Measurements from ENCODE around the gene ZNF444. TPM values are rescaled to one million over a fixed set of nuclear protein-coding genes. Genes with fewer than 3 reads are reported as not detected.

The ZNF444 gene
- total RNA-seq, 4 donors from 2014 or later = 5.3 to 38.9 (median 21.0) TPM

DNA sequence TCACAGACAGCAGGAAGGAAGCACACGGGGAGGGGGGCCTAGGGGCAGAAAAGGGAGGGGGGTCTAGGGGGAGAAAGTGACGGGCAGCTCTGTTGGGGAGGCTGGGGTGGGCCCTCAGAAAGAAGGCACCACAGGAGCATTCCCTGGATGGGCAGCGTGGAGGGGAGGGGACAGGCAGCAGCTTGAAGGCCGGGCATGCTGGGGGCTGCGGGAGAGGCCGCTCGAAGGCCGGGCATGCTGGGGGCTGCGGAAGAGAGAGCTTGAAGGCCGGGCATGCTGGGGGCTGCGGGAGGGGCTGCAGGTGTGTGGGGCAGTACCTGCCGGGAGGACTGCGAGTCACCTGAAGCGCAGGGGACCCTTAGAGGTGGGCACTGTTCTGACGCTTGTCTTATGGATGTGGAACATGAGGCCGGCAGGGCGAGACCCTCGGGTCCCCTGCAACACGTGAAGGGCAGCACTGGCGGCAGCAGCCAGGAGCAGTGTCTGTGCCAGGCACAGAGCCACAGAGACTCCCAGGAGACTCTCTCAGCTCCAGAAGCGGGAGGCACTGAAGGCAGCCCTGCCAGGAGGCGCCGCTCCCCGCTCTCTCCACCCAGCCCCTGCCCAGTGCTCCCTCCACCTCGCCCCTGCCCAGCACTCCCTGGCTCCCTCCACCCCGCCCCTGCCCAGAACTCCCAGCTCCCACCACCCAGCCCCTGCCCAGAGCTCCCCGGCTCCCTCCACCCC lies 33.3 kb upstream of the ZNF444 start:
- intact Hi-C loops (cut with DNase I; ENCODE audit: low total_unique reads) = no loop called here
- DNase-seq = no peak
- TF ChIP-seq, protein P1, sequence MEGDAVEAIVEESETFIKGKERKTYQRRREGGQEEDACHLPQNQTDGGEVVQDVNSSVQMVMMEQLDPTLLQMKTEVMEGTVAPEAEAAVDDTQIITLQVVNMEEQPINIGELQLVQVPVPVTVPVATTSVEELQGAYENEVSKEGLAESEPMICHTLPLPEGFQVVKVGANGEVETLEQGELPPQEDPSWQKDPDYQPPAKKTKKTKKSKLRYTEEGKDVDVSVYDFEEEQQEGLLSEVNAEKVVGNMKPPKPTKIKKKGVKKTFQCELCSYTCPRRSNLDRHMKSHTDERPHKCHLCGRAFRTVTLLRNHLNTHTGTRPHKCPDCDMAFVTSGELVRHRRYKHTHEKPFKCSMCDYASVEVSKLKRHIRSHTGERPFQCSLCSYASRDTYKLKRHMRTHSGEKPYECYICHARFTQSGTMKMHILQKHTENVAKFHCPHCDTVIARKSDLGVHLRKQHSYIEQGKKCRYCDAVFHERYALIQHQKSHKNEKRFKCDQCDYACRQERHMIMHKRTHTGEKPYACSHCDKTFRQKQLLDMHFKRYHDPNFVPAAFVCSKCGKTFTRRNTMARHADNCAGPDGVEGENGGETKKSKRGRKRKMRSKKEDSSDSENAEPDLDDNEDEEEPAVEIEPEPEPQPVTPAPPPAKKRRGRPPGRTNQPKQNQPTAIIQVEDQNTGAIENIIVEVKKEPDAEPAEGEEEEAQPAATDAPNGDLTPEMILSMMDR (IDR thresholded peaks at IDR 0.05) = no peak
- no peak for TF ChIP-seq POLR2A (IDR thresholded peaks at IDR 0.05)
- Histone ChIP-seq H3K4me3 (no peak overlapping the region), H3K27me3 (no peaks in the 10 kb centered on the region), H3K27ac (peak overlapping the region; percentile 39 to 47), H3K4me1 (peaks cover 0 to 34% of the 10 kb centered on the region in 2 donors), H3K36me3 (no peaks in the 10 kb centered on the region), H3K9me3 (no peaks in the 10 kb centered on the region)

DNA sequence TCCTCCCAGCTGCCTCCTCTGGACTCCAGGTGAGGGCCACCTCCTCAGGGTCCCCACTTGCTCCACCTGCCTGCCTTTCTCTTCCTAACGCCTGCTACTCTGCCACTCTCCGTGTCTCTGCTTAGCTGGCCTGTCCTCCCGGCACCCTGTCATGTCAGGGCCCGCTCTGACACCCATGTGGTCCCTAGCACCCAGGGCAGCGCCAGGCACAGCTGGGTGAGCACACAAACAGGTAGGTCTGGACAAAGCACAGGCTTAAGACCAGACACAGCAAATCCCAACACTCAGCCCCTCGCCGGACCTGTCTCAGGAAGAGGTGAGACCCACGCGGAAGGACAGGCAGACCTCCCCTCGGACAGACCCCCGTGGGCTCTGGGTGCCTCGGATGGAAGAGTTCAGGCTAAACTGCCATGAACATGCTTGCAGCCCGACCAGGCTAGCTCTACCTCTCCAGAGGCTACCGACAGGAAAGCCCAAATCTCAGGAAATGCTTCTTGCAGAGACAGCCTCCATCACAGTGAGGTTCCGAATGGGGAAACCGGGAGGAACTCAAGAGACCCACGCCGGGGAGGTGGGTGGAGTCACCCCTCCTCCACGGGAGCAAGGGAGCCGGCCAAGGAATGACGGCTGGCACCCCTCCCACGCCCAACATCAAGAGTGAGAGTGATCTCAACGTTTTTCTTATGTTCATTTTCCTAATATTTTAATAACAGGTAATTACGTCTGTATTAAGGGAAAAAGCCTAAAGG lies 32.5 kb upstream of the ZNF444 start:
- intact Hi-C loops (cut with DNase I; ENCODE audit: low total_unique reads) = no loop called here
- Histone ChIP-seq H3K36me3 (no peaks in the 10 kb centered on the region), H3K4me1 (peaks cover 0 to 37% of the 10 kb centered on the region in 2 donors), H3K4me3 (peak overlapping the region; percentile 3 to 11), H3K9me3 (no peaks in the 10 kb centered on the region), H3K27me3 (no peaks in the 10 kb centered on the region), H3K27ac (peak overlapping the region; percentile 39 to 47)
- TF ChIP-seq POLR2A (IDR thresholded peaks at IDR 0.05) = no peak
- TF ChIP-seq, protein P1 (IDR thresholded peaks at IDR 0.05) = no peak
- DNase-seq = peak; percentile 46 to 72

DNA sequence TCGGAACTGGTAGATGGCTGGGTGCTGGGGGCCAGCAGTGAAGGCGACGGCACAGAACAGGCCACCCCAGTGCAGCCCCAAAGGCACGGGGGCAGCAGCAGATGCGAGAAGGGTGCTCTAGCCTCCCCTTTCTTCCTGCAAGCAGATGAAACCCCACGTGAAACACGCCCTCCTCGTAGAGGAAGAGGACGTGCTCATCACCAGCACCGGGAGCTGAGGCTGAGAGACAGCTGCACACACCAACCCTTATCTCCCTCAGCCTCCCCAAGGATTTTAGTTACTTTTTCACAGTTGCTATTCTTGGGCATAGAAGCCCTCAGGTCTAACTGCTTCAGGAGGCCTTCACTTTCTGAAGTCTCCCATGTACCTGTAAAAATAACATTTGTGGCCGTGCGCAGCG lies 31.9 kb upstream of the ZNF444 start:
- peaks cover 0 to 39% of the 10 kb centered on the region in 2 donors for H3K4me1 ChIP-seq
- no peak for DNase-seq
- H3K4me3 ChIP-seq = peak overlapping the region; percentile 3 to 11
- TF ChIP-seq, protein P1 (IDR thresholded peaks at IDR 0.05) = no peak
- no peak for TF ChIP-seq POLR2A (IDR thresholded peaks at IDR 0.05)
- intact Hi-C loops (cut with DNase I; ENCODE audit: low total_unique reads) = no loop called here
- H3K9me3 ChIP-seq = no peaks in the 10 kb centered on the region
- peak overlapping the region; percentile 35 to 47 for H3K27ac ChIP-seq
- H3K36me3 ChIP-seq = no peaks in the 10 kb centered on the region
- H3K27me3 ChIP-seq = no peaks in the 10 kb centered on the region

DNA sequence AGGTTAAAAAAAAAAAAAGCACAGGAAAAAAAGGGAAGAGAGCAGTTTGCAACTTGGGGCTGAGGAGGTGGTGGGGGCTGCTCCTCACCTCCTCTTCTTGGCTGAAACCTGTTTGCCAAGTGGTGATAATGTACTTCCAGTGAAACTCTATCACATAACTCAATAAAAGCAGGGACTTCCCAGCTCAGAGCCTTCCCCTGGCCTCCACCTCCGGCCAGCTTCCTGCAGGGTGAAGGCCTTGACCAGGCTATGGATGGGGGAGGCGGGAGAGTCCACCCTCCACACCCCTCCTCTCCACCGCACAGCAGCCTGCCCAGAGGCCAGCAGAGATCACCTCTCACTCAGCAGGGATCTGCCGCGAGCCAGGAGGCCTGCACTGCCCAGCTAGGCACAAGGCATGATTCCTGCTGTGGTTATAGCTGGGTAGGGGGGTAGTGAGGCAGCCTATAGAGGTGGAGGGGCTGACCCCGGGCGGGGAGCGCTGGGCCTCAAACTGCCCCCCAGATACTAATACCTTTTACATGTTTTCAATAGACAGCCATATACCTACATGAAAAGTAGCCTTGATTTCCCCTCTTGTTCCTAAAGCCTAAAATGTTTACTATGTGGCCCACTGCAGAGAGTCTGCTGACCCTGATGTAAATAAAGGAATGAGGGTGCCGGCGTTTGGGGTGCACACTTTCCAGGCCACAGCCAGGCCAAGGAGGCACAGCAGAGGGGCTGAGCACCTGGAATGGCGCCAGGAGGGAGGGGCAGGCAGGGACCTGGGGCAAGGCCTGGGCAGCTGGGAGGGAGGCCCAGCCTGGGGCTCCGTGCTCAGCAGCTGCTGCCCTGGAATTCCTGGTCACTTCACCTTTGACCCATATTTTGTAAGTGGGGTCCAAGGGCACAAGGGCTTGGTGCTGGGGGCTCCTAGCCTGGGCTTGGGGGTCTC lies 30.3 kb upstream of the ZNF444 start:
- Histone ChIP-seq H3K36me3 (no peaks in the 10 kb centered on the region), H3K9me3 (no peaks in the 10 kb centered on the region), H3K4me1 (peaks cover 0 to 47% of the 10 kb centered on the region in 2 donors), H3K4me3 (no peak overlapping the region), H3K27me3 (no peaks in the 10 kb centered on the region), H3K27ac (peak overlapping the region; percentile 14 to 66)
- intact Hi-C loops (cut with DNase I; ENCODE audit: low total_unique reads) = no loop called here
- no peak for TF ChIP-seq POLR2A (IDR thresholded peaks at IDR 0.05)
- TF ChIP-seq, protein P1 (IDR thresholded peaks at IDR 0.05) = no peak
- no peak for DNase-seq
